ENCODE measurements around the gene TPBG.

TPBG gene, protein sequence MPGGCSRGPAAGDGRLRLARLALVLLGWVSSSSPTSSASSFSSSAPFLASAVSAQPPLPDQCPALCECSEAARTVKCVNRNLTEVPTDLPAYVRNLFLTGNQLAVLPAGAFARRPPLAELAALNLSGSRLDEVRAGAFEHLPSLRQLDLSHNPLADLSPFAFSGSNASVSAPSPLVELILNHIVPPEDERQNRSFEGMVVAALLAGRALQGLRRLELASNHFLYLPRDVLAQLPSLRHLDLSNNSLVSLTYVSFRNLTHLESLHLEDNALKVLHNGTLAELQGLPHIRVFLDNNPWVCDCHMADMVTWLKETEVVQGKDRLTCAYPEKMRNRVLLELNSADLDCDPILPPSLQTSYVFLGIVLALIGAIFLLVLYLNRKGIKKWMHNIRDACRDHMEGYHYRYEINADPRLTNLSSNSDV

DNA sequence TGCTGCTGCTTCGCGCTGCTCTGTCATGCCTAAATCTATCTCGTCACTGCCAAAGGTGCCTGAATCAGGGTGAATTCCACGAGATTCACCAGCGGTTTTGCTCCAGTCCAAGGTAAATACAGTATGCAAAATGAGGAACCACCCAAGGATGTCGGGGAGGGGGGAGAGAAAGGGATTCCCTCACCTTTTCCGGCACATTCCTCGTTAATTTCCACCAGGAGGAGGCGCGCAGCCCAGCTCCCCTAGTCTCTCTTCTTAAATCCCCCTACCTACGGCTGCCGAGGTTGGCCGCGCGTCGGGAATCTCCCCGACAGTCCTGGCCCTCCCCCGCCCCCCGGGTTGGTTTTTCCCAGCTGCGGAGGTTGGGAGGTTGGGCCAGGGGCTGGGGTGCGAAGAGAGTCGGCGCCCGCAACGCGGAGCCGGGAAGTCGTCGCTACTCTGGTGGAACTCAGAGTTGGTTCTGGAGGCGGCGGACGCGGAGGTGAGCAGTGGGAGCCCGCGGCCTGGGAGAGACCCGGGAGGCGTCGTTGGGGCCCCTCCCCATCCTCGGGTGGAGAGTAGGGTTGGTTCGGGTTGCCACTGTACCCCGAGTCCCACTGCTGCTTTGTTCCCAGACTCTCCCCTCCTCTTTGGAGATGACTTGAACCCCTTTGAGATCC, at the start of gene TPBG:
TSS of gene TPBG (plus strand) at position 390 of the 659 bp plus-strand sequence. CDS start 1,145 bp downstream, outside the sequence.
- DNase-seq = peak; percentile 67

DNA sequence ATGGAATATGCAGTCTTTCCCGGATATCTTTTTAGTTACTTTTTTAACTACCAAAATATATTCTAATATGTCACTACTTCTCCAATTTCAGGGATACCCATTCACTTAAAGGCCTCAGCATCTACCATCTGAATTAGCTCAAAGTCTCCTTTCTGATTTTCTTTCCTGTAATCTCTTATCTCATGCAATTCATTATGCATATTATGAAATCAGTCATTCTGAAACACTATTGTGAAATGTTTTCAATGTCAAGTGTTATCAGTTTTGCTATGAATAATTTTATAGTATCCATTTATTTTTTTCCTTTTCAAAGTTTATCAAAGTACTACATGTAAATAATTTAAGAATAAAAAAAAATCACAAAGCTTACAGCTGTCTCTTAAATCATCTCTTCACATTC, 41.2 kb upstream of the TPBG start:
- DNase-seq = peak; percentile 25

DNA sequence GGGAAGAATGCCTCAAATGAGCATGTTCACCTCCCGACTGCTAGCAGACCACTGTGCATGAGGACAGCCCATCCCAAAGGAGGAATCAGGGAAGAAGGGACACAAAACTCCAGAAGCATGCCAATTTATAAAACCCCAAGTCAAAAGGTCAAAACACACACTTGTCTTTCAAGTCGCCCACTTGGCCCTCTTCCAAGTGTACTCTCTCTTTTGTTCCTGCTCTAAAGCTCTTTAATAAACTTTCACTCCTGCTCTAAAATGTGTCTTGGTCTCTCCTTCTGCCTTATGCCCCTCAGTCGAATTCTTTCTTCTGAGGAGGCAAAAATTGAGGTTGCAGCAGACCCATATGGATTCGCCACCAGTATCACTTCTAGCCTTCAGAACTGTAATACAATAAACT, 33.9 kb upstream of the TPBG start:
- DNase-seq = no peak

DNA sequence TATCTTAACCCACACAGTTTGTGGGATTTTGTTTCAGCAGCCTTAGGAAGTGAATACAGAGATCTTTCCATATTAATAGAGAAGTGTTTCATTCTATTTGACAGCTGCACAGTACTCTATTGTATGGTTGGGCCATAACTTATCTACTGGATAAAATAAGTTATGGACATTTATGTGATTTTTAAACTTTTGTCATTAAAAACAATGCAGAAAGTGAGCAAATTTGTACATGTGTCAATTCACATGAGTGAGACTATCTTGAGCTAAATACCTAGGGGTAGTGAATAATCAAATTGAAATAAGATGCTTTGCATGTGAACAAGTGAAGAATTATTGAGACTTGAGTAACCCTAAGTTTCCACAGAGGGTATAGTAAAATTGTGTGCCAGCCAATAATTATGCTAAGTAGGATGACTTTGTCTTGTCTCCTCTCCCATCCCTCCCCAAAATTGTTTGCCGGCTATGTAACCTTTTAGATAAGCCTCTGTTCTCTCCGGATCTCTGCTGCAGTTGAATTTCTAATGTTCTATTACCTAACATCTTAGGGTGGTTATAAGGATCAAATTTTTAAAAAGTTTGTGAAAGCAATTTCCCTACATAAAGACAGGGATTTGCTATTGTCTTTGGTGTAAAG, 33.3 kb upstream of the TPBG start:
- DNase-seq = no peak

- peak; percentile 26 for DNase-seq
These were observed 32.4 kb upstream of the TPBG start for GRCh38 chr6:82331031-82331773.

- DNase-seq = no peak
These were observed 29.8 kb upstream of the TPBG start for GRCh38 chr6:82333781-82334180.

- no peak for DNase-seq
These were observed 25.8 kb upstream of the TPBG start for GRCh38 chr6:82337688-82338257.

DNA sequence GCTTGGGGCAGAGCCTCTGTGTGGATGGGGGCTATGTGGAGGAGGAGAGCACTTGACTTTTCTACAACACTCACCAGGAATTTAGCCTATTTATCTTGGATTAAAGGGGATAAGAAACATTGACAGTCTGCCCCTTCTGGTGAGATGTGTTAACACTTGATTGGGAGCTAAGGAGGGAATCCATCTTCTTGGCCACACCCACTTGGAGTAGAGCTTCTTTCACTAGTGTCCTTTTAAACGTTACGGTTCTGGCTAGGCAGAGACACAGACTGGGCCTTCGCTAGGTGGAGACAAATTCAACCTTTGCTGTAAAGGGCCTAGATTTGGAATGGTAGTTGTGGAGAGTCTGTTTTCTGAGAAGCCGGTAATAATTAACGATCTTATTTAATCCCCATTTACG, 15.5 kb upstream of the TPBG start:
- DNase-seq = no peak

DNA sequence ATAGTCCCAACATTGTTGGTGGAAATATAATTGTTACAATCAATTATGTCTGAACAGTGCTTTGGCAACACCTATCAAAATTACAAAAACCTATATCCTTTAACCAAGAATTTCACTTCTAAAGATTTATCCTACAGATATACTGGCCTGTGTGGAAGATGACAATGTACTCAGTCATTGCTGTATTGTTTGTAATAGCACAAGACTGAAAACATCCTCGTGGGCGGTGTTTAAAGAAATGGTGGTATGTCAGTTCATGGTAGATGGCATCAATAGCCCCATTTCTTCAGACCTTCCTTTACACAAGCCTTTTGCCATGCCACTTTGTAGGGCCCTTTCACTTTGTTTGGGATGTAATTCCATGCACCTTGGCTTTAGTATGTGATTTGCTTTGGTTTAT, 9.8 kb upstream of the TPBG start:
- no peak for DNase-seq

GRCh38 chr6:82360552-82360951, 3.1 kb upstream of the TPBG start:
- DNase-seq = no peak

- no peak for DNase-seq
These were observed 2.0 kb upstream of the TPBG start for GRCh38 chr6:82361631-82362030.

- DNase-seq = no peak
These were observed 1.5 kb upstream of the TPBG start for GRCh38 chr6:82362144-82362543.

DNA sequence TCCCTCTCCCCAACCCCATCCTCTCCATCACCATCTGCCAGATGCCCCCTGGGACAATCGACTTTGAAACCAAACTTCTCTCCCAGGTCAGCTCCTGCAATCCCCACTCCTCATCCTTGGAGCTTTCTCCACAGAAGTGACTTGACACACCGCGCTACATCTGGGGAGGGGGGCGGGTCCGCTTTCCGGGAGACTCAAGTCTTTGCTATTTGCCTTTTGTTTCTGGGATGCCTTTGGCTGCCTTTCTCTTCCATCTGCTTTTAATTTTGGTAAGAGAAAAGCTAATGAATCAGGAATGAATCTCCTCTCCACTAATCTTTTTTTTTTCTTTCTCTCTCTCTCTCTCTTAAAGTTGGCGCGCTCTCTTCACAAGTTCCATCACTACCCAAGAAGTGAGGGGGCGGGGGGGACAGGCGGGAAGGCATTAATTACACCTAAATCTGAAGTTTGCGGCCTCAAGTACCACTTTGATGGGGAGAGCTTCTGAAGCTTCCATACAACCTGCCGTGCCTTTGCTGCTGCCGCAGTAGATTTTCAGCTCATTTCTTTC, 664 bp upstream of the TPBG start:
- DNase-seq = no peak

GRCh38 chr6:82364087-82365015, 734 bp downstream of the TPBG start:
- peak; percentile 61 for DNase-seq

GRCh38 chr6:82365016-82365795, 1.6 kb downstream of the TPBG start:
- no peak for DNase-seq

GRCh38 chr6:82367704-82368103, 4.1 kb downstream of the TPBG start:
- no peak for DNase-seq

GRCh38 chr6:82370788-82371187, 7.2 kb downstream of the TPBG start:
- DNase-seq = no peak

DNA sequence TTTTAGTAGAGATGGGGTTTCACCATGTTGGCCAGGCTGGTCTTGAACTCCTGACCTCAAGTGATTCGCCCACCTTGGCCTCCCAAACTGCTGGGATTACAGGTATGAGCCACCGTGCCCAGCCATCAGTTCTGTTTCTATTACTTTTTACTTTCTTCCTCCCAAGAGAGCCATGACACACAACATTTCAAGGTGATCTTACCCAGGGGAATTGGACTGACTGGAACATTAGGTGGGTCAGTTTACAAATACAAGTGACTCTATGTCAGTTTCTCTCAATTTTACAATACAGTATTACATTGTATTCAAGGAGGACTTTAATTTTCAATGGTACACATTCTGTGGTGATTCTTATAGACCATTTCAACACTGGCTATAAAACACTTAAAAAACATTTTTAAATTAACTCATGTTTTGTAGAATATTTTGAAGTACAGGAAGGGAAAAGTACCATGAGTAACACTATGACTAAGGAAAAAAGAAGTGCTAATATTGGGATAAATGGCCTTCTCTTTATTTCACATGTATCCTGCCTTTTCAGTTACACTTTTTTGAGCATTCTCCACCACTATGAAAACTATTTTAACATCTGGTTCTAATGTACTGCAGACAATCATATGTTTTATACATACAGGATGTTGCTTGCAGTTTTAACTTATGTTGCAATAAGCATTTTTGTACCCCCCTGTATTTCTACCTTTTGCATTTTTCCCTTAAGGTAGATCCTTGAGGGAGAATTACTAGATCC, 8.4 kb downstream of the TPBG start:
- DNase-seq = no peak

- DNase-seq = no peak
These were observed 9.0 kb downstream of the TPBG start for GRCh38 chr6:82372656-82373055.

GRCh38 chr6:82374516-82374915, 10.9 kb downstream of the TPBG start:
- DNase-seq = no peak
